Measurements from ENCODE around the gene SNED1.

Gene SNED1

DNA sequence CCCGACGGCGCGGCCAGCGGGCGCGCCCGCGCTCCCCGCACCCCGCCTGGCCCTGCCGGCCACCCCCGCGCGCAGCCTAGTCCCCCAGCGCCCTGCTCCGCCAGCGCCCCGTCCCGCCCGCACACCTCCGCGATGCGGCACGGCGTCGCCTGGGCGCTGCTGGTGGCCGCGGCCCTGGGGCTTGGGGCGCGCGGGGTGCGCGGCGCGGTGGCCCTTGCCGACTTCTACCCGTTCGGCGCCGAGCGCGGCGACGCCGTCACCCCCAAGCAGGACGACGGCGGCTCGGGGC lies 232 bp downstream of the SNED1 start (continued):
- TF ChIP-seq ZNF10 (tag by site-specific recombination; IDR thresholded peaks at IDR 0.05): no peak
- TF ChIP-seq ZNF596 (tag by site-specific recombination; IDR thresholded peaks at IDR 0.05): no peak

DNA sequence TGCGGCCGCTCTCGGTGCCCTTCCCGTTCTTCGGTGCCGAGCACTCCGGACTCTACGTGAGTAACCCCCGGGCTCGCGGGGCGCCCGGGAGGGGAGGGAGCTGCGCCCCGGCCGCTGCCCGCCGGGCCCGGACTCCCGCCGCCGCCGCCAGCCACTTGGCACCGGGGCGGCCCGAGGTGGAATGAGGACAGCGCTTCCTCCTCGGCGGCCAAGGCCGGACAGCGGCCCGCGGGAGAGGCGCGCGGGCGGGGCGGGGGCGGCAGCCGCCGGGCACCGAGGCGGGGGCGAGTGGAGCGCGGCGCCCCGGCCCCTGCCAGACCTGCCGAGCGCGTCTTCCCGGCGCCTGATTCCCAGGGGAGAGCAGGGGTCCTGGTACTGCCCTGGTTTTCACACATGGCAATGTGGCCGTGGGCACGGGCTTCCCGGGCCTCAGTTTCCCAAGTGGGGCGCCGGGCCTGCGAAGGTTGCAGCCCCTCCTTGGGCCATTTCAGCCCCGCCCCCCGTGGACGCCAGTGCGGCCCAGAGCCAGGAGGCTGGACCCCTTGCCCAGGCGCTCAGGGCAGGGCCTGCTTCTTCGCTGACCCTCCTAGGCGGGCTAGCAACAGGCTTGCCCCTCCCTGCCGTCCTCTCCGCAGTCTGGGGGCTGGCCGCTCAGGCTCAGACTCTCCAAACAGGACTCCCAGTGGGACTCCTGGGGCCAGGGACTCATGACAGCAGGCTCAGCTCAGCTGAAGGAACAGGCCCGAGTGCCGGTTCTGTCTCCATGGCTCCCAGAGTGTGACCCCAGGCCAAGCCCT lies 775 bp downstream of the SNED1 start:
- Histone ChIP-seq H3K27ac (ENCODE audit: extremely low read depth, low read depth, low read length) (peak overlapping the region; percentile 49; the same call in 1 of the 2 replicates), H3K9me3 (ENCODE audit: control insufficient read depth, insufficient read depth, low read depth, low read length) (no peaks in the 10 kb centered on the region), H3K36me3 (ENCODE audit: control insufficient read depth in 2 of 2, insufficient read depth in 1 of 2, low read length in 2 of 2) (peaks cover 0 to 18% of the 10 kb centered on the region in 2 experiments; a peak in 1 of 3 replicates), H3K4me1 (ENCODE audit: control insufficient read depth, insufficient read depth, low read length) (peaks cover 6% of the 10 kb centered on the region; the same call in 1 of the 2 replicates), H3K4me3 (ENCODE audit: low read depth, low read length) (peak overlapping the region; percentile 35)
- peak; percentile 44 for TF ChIP-seq SCRT2 (tag by site-specific recombination; IDR thresholded peaks at IDR 0.05)
- no peak for TF ChIP-seq ZNF701 (tag by site-specific recombination; IDR thresholded peaks at IDR 0.05)
- ChIA-PET POLR2A (interaction anchor here (1.0 to 1.2 kb wide), 2 partner anchors 11 to 103 kb away, joined by 3 to 5 read pairs; no protein-coding TSS in a partner anchor), CTCF (interaction anchor here (1.1 to 1.5 kb wide), 2 partner anchors 15 to 18 kb away, joined by 3 to 4 read pairs; no protein-coding TSS in a partner anchor)

DNA sequence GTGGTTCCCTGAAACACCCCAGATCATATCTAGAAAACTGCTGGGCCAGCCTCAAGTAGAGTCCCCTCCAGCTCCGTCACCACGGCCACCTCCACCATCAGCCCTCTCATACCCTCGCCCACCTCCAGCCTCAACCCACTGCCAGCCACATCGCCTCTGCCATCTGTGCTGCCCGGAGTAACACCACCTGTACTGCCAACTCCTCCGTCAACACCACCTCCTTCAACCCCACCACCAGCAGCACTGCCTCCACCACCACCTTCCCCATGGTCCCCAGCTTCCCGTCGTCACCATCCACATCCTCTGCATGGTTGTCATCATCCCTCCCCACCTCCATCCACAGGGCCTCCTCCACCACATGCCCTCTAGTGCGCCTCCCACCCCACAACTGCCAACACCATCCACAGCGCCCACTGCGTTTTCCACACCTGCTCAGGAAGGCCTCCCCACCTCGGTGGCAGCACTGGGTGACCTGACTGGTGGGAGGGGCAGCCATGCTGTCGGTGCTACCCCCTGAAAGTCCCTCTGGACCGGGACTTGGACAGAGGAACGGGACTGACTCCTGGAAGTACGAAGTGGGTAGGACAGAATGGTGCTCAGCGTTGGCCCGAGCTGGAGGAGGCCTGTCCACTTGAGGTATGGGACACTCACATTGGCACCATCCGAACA lies 1.6 kb downstream of the SNED1 start:
- H3K4me3 ChIP-seq (ENCODE audit: low read depth, low read length): no peak overlapping the region
- ChIA-PET CTCF (interaction anchor here (0.6 to 1.5 kb wide), 4 partner anchors 10 to 314 kb away, joined by 3 to 5 read pairs (median 4); no protein-coding TSS in a partner anchor), POLR2A (no interaction called here)
- peak; percentile 43; the same call in 1 of the 2 replicates for TF ChIP-seq ZNF600 (tag by site-specific recombination; IDR thresholded peaks at IDR 0.05)
- peak; percentile 80 for TF ChIP-seq ZFHX2 (tag by site-specific recombination; conservative IDR thresholded peaks at IDR 0.05)
- no peak for TF ChIP-seq ZNF133 (tag by site-specific recombination; IDR thresholded peaks at IDR 0.05)
- TF ChIP-seq EGR2 (tag by site-specific recombination; IDR thresholded peaks at IDR 0.05; ENCODE audit: low read depth): peak; percentile 84
- TF ChIP-seq CTCF (tag by site-specific recombination; IDR thresholded peaks at IDR 0.05): 0 out of 2 replicates have a peak, but pooled peaks have one; percentile 18
- TF ChIP-seq ZNF341 (tag by site-specific recombination; IDR thresholded peaks at IDR 0.05; ENCODE audit: low read depth): no peak
- no peak overlapping the region for H3K27ac ChIP-seq (ENCODE audit: extremely low read depth, low read depth, low read length)
- peaks cover 0 to 18% of the 10 kb centered on the region in 2 experiments; a peak in 1 of 3 replicates for H3K36me3 ChIP-seq (ENCODE audit: control insufficient read depth in 2 of 2, insufficient read depth in 1 of 2, low read length in 2 of 2)
- H3K9me3 ChIP-seq (ENCODE audit: control insufficient read depth, insufficient read depth, low read depth, low read length): no peaks in the 10 kb centered on the region
- H3K4me1 ChIP-seq (ENCODE audit: control insufficient read depth, insufficient read depth, low read length): peaks cover 6% of the 10 kb centered on the region; the same call in 1 of the 2 replicates

DNA sequence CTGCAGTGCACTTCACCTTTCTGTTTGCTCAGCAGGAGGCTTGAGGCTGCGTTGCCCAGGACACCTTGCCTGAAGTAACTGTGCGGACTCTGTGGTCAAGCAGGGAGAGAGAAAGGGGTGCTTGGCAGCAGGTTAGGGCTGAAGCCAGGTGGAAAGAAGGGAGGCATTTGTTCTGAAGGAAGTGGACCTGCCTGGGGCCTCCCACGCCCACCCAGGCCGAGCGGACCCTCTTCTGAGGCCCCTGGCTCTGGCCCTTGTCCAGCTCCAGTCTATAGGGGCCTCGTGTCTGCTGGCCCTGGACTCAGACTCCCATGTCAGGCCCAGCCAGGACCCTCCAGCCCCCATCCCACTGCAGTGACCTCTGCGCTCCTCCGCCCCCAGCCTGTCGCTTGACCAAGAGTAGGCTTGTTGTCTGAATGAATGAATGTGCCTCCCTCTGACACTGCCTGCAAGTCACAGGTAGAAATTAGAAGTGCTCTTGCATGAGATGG lies 2.5 kb downstream of the SNED1 start:
- TF ChIP-seq RBAK (tag by site-specific recombination; IDR thresholded peaks at IDR 0.05) (no peak), ZNF701 (tag by site-specific recombination; IDR thresholded peaks at IDR 0.05) (no peak), ZNF624 (tag by site-specific recombination; IDR thresholded peaks at IDR 0.05) (no peak), PATZ1 (tag by site-specific recombination; IDR thresholded peaks at IDR 0.05) (no peak), OSR2 (tag by site-specific recombination; IDR thresholded peaks at IDR 0.05) (no peak)
- Histone ChIP-seq H3K9me3 (ENCODE audit: control insufficient read depth, insufficient read depth, low read depth, low read length) (no peaks in the 10 kb centered on the region), H3K27ac (ENCODE audit: extremely low read depth, low read depth, low read length) (no peak overlapping the region), H3K36me3 (ENCODE audit: control insufficient read depth in 2 of 2, insufficient read depth in 1 of 2, low read length in 2 of 2) (peaks cover 0 to 18% of the 10 kb centered on the region in 2 experiments; a peak in 1 of 3 replicates), H3K4me1 (ENCODE audit: control insufficient read depth, insufficient read depth, low read length) (peaks cover 6% of the 10 kb centered on the region; the same call in 1 of the 2 replicates), H3K4me3 (ENCODE audit: low read depth, low read length) (no peak overlapping the region)
- POLR2A ChIA-PET: interaction anchor here (0.9 kb wide), 1 partner anchor 149 kb away, joined by 3 read pairs; the partner anchor contains the start of genes PASK and PPP1R7
- CTCF ChIA-PET: interaction anchor here (1.1 to 1.2 kb wide), 2 partner anchors 9 to 69 kb away, joined by 4 to 5 read pairs; no protein-coding TSS in a partner anchor
